ENCODE results near the gene CNGB1.
"Not testable (repeated sequence)": the region's sequence is repeated elsewhere in the genome, so short reads cannot be mapped to it uniquely, and the experiment has no call there.

The CNGB1 gene

GRCh38 chr16:57858635-57859034 lies 112.3 kb downstream of the CNGB1 start:
- no peak for DNase-seq (ENCODE audit: low read depth in 2 of 2)

DNA sequence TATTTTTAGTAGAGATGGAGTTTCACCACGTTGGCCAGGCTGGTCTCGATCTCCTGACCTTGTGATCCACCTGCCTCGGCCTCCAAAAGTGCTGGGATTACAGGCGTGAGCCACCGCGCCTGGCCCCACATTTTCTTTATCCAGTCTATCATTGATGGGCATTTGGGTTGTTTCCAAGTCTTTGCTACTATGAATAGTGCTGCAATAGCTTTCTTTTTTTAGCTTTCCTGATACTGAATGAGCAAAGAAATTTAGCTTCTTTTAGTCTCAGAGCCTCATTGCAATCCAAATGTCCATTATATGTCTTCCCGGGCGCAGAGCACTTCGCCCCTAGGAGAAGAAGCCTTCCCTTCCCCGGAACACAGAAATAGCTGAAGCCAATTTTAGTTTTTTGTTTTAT lies 112.9 kb downstream of the CNGB1 start:
- not testable (repeated sequence) for DNase-seq (ENCODE audit: low read depth in 2 of 2)

GRCh38 chr16:57855188-57855587 lies 115.7 kb downstream of the CNGB1 start:
- no peak for DNase-seq (ENCODE audit: low read depth in 2 of 2)

- no peak for DNase-seq (ENCODE audit: low read depth in 2 of 2)
Observed at GRCh38 chr16:57852189-57852588, 118.7 kb downstream of the CNGB1 start.

GRCh38 chr16:57848181-57848580 lies 122.7 kb downstream of the CNGB1 start:
- DNase-seq (ENCODE audit: low read depth in 2 of 2) = no peak

- DNase-seq (ENCODE audit: low read depth in 2 of 2) = not testable (repeated sequence)
Observed at GRCh38 chr16:57846931-57847330, 124.0 kb downstream of the CNGB1 start.

DNA sequence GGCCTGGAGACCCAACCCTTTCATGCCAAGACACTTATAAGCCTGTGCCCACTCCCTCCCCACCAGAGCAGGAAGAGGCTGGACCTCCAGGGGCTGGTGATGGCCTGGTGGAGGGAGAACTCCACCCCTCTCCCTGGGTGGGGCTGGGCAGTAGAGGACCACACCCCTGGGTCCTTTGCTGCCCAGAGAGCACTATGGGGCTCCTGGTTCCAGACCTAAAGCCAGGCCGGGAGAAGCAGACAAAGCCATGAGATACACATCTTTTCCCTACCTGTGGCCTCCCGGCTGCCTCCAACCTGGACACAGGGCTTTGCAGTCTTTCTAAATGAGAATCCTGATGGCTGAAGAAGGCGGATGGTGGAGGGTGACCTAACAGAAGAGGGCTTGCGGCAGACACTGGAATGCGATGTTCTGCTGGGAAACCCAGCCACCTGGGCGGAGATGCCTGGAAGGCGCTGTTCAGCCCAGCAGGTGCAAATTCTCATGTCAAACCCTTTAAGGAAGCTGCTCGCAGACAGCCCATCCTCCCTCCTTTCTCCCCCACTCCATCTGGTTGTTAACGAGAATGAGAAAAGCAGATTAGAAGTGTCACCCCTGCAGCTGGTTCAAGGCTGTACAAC lies 124.7 kb downstream of the CNGB1 start:
- DNase-seq (ENCODE audit: low read depth in 2 of 2) = no peak

DNA sequence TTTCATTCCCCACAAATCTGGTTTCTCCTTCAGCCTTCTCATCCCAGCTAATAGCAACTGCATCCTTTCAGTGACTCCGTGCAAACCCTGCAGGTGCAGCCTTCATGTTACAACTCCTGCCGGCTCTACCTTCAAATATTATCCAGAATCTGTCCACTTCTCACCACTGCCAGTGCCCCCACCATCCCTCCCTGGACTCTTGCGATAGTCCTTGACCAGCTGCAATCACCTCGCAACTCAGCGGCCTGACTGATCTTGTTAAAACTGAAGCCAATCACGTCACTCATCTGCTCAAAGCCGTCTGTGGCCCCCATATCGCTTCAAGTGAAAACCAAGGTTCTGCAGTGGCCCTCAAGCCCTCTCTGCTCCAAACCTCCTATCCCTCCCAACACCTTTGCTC lies 125.8 kb downstream of the CNGB1 start:
- DNase-seq (ENCODE audit: low read depth in 2 of 2) = no peak

- DNase-seq (ENCODE audit: low read depth in 2 of 2) = no peak
Observed at GRCh38 chr16:57844416-57845030, 126.4 kb downstream of the CNGB1 start.

GRCh38 chr16:57843400-57843799 lies 127.5 kb downstream of the CNGB1 start:
- no peak for DNase-seq (ENCODE audit: low read depth in 2 of 2)

DNA sequence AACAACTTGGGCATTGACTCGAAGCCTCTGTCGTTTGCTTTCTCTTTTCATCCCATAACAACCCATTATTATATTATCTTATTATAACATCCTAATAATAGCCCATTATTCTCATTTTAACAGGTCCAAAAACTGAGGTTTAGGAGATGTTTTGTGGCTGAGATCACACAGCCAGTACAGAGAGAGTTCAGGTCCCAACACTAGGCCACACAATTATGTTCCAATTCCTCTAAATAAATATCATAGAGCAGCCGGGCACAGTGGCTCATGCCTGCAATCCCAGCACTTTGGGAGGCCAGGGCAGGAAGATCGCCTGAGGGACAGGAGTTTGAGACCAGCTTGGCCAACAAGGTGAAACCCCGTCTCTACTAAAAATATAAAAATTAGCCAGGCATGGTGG lies 128.3 kb downstream of the CNGB1 start:
- no peak for DNase-seq (ENCODE audit: low read depth in 2 of 2)

DNA sequence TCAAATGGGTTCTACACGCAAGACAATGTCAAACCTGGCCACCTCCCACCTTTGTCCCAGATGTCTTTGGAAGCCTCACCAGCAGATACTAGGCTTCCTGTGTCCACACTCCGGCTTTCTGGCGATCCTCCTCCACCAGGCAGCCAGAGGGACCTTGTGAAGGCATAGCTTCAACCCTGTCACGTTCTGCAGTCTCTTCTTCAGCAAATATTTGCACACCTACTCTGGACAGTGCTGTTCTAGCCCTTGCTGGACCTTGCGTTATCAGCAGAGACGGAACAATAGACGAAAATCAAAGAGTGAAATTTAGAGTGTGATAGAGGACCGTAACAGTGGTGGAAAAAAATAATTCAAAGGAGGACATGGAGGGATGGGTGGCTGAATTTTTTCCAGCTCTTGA lies 130.1 kb downstream of the CNGB1 start:
- no peak for DNase-seq (ENCODE audit: low read depth in 2 of 2)

GRCh38 chr16:57838161-57838560 lies 132.8 kb downstream of the CNGB1 start:
- no peak for DNase-seq (ENCODE audit: low read depth in 2 of 2)

DNA sequence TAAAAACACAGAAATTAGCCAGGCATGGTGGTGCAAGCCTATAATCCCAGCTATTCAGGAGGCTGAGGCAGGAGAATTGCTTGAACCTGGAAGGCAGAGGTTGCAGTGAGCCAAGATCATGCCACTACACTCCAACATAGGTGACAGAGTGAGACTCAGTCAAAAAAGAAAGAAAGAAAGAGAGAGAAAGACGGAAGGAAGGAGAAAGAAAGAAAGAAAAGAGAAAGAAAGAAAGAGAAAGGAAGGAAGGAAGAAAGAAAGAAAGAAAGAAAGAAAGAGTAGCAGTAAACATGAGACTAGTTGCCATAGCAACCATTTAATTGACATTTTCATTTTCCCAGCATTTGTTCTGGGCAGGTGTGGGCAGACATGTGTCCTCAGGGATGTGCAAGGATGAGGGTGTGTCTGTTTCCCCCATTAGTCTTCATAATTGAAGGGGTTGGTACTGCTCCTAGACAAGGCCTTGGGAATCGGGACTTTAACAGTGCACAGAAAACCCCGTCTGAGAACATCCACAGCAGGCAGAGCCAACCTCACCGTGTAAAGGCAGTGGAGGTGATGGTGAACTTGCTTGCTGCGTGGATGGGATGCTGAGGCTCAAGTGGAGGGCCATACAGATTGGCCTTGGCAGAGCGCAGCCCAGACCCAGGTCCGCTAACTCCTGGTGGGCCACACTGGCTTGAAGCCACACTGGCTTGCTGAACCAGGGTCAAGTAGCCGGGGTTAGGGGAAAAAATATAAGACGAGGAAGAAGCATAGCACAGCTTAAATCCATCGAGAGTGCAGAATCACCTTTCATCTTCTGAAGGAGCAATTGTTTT lies 133.4 kb downstream of the CNGB1 start:
- DNase-seq (ENCODE audit: low read depth in 2 of 2) = no peak

GRCh38 chr16:57835439-57835838 lies 135.5 kb downstream of the CNGB1 start:
- DNase-seq (ENCODE audit: low read depth in 2 of 2) = not testable (repeated sequence)

GRCh38 chr16:57834936-57835335 lies 136.0 kb downstream of the CNGB1 start:
- DNase-seq (ENCODE audit: low read depth in 2 of 2) = no peak

All from stimulated activated CD8-positive, alpha-beta memory T cell treated with anti-CD3 and anti-CD28 coated beads, Interleukin-7, amount 100 ng/mL, for 4 hours (primary cell).